Brain microvascular endothelial cell (primary cell): ENCODE measurements around the gene GSG1L.

Experiments
- DNase-seq: peaks from one replicate; pipeline ENCODE4 v3.0.0-alpha.2; 2020
- H3K27ac ChIP-seq: fragments of 250-450 bp; sonication (Bioruptor Pico); 2 replicates; pipeline ENCODE4 v1.5.1; 2020; ENCODE audit warnings: mild to moderate bottlenecking, moderate library complexity
- H3K27me3 ChIP-seq: fragments of 250-450 bp; sonication (Bioruptor Pico); replicated peaks from 2 replicates; pipeline ENCODE4 v1.5.1; 2020; ENCODE audit warnings: mild to moderate bottlenecking
- H3K36me3 ChIP-seq: fragments of 250-450 bp; sonication (Bioruptor Pico); replicated peaks from 2 replicates; pipeline ENCODE4 v1.5.1; 2020; ENCODE audit warnings: mild to moderate bottlenecking
- H3K4me3 ChIP-seq: 2 replicates; pipeline ENCODE4 v1.5.1; 2011; ENCODE audit warnings: low read depth, mild to moderate bottlenecking, control low read depth, low read length, moderate library complexity
- in situ Hi-C: cut with HindIII; loops from 2 replicates; pipeline ENCODE4 v1.10.0; 2017; ENCODE audit warnings: low sequenced_read_pairs, low pct_ligation_motif_present
- TF ChIP-seq, protein P1 (sequence below): IDR thresholded peaks from 2 replicates; pipeline ENCODE4 v1.5.1; 2011; ENCODE audit warnings: low read depth, mild to moderate bottlenecking, moderate library complexity, low read length, control low read depth, inconsistent platforms; ENCODE audit errors: missing control alignments

The GSG1L gene

GRCh38 chr16:27806986-27807385 lies 256.5 kb downstream of the GSG1L start:
- Histone ChIP-seq H3K36me3 (no peaks in the 10 kb centered on the region), H3K27ac (no peak overlapping the region), H3K27me3 (peaks cover 10% of the 10 kb centered on the region), H3K4me3 (no peak overlapping the region)
- in situ Hi-C loops: no loop called here
- DNase-seq: no peak
- TF ChIP-seq, protein P1, sequence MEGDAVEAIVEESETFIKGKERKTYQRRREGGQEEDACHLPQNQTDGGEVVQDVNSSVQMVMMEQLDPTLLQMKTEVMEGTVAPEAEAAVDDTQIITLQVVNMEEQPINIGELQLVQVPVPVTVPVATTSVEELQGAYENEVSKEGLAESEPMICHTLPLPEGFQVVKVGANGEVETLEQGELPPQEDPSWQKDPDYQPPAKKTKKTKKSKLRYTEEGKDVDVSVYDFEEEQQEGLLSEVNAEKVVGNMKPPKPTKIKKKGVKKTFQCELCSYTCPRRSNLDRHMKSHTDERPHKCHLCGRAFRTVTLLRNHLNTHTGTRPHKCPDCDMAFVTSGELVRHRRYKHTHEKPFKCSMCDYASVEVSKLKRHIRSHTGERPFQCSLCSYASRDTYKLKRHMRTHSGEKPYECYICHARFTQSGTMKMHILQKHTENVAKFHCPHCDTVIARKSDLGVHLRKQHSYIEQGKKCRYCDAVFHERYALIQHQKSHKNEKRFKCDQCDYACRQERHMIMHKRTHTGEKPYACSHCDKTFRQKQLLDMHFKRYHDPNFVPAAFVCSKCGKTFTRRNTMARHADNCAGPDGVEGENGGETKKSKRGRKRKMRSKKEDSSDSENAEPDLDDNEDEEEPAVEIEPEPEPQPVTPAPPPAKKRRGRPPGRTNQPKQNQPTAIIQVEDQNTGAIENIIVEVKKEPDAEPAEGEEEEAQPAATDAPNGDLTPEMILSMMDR: no peak

GRCh38 chr16:27806388-27806787 lies 257.1 kb downstream of the GSG1L start:
- peaks cover 10% of the 10 kb centered on the region for H3K27me3 ChIP-seq
- H3K36me3 ChIP-seq: no peaks in the 10 kb centered on the region
- no peak overlapping the region for H3K27ac ChIP-seq
- DNase-seq: no peak
- no peak overlapping the region for H3K4me3 ChIP-seq
- in situ Hi-C loops: no loop called here
- TF ChIP-seq, protein P1: no peak

GRCh38 chr16:27805828-27806351 lies 257.6 kb downstream of the GSG1L start:
- in situ Hi-C loops: no loop called here
- Histone ChIP-seq H3K27me3 (peaks cover 11% of the 10 kb centered on the region), H3K4me3 (no peak overlapping the region), H3K27ac (no peak overlapping the region), H3K36me3 (no peaks in the 10 kb centered on the region)
- no peak for DNase-seq
- TF ChIP-seq, protein P1: no peak

- H3K27ac ChIP-seq: no peak overlapping the region
- H3K27me3 ChIP-seq: peaks cover 11% of the 10 kb centered on the region
- H3K4me3 ChIP-seq: no peak overlapping the region
- H3K36me3 ChIP-seq: no peaks in the 10 kb centered on the region
- in situ Hi-C loops: no loop called here
- no peak for DNase-seq
- TF ChIP-seq, protein P1: no peak
Observed at GRCh38 chr16:27803775-27804549, 259.6 kb downstream of the GSG1L start.

- in situ Hi-C loops: no loop called here
Observed at GRCh38 chr16:27802664-27803439, 260.7 kb downstream of the GSG1L start.

More at GRCh38 chr16:27802664-27803439, 260.7 kb downstream of the GSG1L start:
- H3K4me3 ChIP-seq: no peak overlapping the region
- peaks cover 11% of the 10 kb centered on the region for H3K27me3 ChIP-seq
- TF ChIP-seq, protein P1: no peak
- no peak for DNase-seq
- H3K27ac ChIP-seq: no peak overlapping the region
- no peaks in the 10 kb centered on the region for H3K36me3 ChIP-seq
